ENCODE results near the gene ZNF836. TPM values are rescaled to one million over a fixed set of nuclear protein-coding genes. Genes with fewer than 3 reads are reported as not detected.
"Not testable (repeated sequence)": the region's sequence is repeated elsewhere in the genome, so short reads cannot be mapped to it uniquely, and the experiment has no call there.

Gene ZNF836
- 19.2 TPM for polyA plus RNA-seq (ENCODE audit: insufficient read length)
- long read RNA-seq, donor 1, partial matches to known transcripts = 0 of 4 reads
- long read RNA-seq, donor 1, other reads (novel, unspliced or antisense) = 0 of 4 reads
- long read RNA-seq, donor 2 = 0 reads
- long read RNA-seq, donor 3 = 0 reads
- long read RNA-seq, donor 4 = 0 reads
- long read RNA-seq, donor 5, partial matches to known transcripts = 0 of 1 reads
- long read RNA-seq, donor 5, other reads (novel, unspliced or antisense) = 0 of 1 reads
- long read RNA-seq, donor 6, partial matches to known transcripts = 0 of 2 reads
- long read RNA-seq, donor 6, other reads (novel, unspliced or antisense) = 0 of 2 reads
- long read RNA-seq, donor 7, partial matches to known transcripts = 33 of 37 reads
- long read RNA-seq, donor 7, other reads (novel, unspliced or antisense) = 0 of 37 reads
- long read RNA-seq, donor 8, partial matches to known transcripts = 7 of 15 reads
- long read RNA-seq, donor 8, other reads (novel, unspliced or antisense) = 7 of 15 reads

DNA sequence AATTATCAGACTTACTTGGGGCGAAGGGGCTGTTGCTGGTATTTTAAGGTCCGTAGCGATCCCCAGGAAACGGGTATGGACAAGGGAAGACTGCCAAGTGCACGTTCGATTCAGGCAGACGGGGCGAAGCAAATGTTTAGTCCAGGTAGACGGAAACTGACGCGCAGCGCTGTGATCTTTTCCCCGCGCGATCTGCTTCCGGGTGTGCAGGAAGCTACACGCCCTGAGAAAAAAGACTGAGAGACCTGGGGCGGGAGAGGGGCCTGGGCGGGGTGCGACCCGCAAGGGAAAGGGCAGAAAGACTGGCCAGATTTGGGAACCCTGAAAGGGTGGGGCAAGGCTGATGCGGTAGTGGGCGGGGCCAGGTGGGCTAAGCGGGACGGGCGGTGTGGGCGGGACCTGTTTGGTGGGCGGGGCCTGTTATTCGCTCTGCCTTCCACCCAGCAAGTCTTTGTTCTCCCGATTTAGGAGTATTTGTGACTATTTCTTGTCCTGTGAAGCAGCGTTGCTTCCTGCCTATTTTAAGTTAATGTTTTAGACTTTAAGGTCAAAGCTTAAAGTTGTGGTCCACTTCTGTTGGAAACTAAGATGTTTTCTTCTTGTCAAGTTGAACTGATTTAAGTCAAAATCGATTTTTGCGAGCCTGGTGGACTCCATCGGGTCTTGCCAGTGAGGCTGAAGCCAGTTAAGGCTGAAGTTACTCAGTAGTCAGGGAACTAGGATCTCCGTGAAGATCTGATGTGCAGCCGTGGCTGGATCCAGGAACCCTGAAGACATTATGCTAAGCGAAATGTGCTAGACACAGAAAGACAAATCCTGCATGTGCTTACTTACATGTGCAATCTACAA lies at the start of gene ZNF836:
ZNF836 (minus strand) TSS at position 301 of the 849 bp plus-strand sequence. CDS start 3,549 bp downstream, outside the sequence.
- peak; percentile 85 for DNase-seq

DNA sequence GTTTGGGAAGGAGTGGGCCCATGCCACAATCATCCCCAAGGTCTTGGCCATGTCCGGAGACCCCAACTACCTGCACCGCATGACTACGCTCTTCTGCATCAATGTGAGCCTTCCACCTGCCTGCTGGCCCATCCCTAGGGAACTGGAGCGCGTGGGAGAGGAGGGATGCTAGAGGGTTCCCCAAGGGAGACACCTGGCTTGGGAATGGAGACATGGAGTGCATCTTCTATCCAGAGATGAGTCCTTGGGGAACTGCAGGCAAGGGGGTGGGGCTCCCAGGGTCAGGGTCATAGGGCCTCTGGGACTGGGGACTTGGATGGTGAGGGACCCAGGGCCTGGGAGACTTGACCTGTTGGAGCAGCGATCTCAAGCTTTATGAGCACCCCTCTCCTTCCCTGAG lies 49.6 kb upstream of the ZNF836 start:
- no peak for DNase-seq

DNA sequence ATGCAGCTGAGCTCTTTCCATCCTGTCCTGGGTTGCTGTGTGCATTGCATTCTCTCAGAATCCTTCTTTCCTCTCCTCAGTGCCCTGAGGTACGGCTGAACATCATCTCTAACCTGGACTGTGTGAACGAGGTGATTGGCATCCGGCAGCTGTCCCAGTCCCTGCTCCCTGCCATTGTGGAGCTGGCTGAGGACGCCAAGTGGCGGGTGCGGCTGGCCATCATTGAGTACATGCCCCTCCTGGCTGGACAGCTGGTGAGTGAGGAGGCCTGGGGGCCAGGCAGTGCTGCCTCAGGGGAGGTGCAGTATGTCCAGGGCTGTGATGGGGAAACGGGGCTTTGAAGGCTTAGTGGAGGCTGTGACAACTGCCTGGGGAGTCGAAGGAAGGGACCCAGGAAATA lies 48.2 kb upstream of the ZNF836 start:
- no peak for DNase-seq

DNA sequence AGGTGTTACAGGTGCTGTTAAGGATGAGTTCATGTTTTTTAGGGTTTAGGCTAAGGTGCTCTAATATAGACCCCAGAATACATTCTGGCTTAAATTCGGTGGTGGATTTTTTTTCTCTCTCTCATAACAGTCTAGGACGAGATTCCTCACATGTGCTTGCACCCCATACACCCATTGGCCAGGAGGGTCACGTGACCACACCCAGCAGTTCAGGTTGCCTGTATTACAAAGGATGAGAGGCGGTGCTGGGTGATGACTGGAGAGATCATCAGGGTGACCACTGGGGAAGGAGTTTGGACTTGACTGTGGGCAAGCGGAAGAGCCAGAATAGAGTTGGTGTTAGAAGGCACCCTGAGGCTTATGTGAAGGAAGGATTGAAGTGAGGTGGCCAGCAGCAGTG lies 46.2 kb upstream of the ZNF836 start:
- no peak for DNase-seq

DNA sequence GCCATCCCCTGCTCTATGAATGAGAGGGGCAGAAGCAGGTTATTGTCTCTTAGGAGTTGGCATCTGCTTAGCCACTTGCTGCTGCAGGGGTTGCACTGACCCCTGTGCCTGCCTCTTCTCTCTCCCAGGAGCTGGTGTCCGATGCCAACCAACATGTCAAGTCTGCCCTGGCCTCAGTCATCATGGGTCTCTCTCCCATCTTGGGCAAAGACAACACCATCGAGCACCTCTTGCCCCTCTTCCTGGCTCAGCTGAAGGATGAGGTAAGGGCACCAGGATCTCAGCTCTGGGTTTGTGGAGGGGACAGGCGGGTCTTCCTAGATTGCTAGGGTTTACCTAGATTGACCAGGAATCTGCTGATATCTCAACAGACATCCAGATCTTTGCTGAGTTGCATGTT lies 45.0 kb upstream of the ZNF836 start:
- DNase-seq = no peak

DNA sequence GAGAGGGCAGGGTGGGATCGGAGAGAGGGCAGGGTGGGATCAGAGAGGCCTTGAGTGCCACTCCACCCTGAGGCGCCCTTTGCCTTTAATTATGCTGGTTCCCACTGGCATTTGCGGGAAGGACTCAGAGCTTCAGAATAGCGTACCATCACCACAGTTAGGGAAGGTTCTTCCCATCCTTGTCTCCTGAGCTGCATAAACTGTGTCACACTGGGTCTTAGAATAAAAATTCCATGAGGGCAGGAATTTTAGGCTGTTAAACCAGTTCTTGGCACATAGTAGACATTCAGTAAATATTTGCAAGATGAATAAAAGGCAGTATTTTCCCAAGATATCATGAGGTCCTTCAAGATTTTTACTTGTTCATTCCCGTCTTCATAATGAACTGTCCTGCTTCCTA lies 42.8 kb upstream of the ZNF836 start:
- no peak for DNase-seq

DNA sequence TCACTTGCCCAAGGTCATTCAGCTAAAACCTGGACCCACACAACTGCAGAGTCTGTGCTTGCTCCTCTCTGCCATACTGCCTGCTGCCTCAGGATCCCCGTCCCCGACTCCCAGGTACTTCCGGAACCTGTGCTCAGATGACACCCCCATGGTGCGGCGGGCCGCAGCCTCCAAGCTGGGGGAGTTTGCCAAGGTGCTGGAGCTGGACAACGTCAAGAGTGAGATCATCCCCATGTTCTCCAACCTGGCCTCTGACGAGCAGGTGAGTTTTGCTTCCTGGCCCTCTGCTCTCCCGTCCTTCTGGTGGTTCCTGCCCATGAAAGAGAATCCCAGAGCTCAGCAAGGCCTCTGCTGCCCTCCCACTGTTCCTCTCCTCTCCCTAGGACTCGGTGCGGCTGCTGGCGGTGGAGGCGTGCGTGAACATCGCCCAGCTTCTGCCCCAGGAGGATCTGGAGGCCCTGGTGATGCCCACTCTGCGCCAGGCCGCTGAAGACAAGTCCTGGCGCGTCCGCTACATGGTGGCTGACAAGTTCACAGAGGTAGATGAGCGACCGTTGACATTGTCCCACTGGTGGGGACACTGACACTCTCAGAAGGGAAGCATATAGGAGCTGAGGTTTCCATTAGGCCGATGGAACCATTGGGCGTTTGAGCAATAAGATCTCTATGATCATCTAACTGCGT lies 41.3 kb upstream of the ZNF836 start:
- DNase-seq = no peak

DNA sequence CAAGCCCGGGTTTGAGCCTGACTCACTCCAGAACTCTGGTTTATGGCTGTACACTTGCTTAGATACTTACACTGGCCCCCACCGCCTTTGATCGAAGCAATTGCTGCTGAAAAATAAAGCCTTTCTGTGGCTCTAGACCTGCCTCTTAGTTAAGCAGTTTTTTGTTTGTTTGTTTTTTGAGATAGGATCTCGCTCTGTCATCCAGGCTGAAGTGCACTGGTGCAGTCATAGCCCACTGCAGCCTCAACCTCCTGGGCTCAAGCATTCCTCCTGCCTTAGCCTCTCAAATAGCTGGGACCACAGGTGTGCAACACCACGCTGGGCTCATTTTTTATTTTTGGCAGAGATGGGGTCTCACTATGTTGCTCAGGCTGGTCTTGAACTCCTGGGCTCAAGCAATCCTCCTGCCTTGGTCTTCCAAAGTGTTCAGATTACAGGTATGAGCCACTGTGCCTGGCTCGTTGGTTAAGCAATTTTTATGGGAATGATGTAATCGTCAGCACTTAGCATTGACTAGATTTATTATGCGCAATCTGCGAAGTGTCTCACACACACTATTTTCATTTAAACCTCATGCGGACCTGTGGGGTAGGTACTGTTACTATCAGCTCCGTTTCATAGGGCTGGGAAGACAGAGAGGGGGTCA lies 40.6 kb upstream of the ZNF836 start:
- DNase-seq = no peak

DNA sequence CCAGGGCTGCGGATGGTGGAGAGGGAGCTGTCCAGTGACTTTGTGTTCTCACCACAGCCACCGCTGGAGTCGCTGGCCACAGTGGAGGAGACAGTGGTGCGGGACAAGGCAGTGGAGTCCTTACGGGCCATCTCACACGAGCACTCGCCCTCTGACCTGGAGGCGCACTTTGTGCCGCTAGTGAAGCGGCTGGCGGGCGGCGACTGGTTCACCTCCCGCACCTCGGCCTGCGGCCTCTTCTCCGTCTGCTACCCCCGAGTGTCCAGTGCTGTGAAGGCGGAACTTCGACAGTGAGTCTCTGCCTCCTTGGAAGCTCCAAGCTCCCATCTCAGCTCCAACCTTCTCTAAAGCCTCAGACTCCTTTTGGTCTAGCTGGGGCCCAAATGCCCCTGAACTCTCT lies 39.8 kb upstream of the ZNF836 start:
- no peak for DNase-seq

DNA sequence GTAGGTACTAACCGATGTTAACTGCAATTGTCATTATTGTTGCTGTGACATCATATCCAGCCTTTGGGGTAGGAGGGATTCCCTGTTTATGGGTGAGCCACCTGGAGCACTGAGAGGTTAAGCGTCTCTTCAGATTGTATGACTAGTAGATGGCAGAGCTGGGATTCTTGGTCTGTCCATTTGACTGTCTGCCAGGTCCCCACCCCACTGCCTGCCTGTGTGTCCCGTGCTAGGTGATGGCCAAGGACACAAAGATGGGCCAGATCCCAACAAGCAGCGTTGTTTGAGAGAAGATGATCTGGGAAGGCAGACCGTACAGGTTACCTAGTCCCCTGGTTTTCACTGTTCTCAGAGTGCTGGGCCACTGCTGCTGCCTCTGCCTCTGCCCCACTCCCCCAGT lies 35.1 kb upstream of the ZNF836 start:
- DNase-seq = no peak

DNA sequence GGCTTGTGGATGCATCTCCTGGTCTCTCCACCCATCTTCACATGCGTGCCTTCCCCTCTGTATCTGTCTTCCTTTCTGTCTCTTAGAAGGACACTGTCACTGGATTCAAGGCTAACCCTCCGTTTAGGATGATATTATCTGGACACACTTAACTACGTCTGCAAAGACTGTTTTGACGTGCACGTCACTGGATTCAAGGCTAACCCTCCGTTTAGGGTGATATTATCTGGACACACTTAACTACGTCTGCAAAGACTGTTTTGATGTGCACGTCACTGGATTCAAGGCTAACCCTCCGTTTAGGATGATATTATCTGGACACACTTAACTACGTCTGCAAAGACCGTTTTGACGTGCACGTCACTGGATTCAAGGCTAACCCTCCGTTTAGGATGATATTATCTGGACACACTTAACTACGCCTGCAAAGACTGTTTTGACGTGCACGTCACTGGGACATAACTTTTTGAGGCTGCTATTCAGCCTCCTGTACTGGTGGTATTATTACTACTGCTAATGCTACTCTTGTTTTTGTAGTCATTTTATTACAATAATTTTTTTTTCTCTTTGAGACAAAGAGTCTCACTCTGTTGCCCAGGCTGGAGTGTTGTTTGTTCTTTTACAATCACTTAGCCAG lies 29.5 kb upstream of the ZNF836 start:
- DNase-seq = not testable (repeated sequence)

DNA sequence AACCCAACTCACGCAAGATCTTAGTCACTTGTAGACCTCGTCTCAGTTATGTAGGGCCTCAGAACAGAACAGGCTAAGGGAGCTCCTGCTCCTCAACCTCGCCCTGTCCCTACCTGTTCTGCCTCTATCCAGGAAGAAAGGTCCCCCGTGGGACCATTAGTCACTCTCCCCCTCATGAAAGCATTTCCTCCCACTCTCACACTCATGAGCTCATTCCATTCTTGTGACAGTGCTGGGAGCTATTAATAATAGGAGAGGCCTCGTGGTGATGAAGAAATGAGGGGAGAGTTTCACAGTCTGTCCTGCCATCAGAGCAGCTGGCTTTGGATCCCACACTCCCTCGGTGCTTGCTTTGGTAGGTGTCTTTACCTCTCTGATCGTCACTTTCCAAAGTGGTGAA lies 28.6 kb upstream of the ZNF836 start:
- DNase-seq = no peak

DNA sequence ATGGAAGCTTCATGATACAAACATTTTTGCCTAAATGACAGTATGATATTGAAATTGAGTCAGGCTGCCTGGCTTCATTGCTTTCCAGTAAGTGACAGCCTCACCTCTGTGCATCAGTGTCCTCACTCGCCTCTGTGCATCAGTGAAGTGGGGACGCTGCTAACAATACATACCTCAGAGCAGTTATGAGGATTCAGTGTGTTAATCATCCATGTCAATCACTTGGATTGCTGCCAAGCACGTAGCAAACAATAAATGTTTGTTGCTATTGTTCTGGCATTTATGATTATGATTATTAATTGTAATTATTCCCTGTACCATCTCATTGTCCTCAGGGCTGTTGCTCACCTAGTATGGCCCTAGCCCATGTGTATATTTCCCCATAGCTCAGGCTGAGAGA lies 27.3 kb upstream of the ZNF836 start:
- no peak for DNase-seq

DNA sequence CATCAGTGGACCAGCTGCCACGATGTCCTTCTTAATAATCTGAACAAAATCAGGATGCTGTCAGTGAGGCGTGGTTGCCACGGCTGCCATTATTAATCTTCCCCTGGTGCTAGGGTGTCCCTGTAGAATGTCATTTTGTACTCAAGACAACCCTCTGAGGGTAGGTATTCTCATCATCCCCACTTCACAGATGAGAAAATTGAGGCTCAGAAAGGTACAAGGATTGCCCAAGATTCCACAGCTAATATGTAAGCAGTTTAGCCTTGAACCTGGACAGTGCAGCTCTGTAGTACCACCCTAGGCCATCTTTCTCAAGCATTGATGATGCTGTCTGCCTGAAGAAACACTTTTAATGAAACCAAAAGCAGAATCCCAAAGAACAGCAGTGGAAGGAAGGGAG lies 26.5 kb upstream of the ZNF836 start:
- no peak for DNase-seq

DNA sequence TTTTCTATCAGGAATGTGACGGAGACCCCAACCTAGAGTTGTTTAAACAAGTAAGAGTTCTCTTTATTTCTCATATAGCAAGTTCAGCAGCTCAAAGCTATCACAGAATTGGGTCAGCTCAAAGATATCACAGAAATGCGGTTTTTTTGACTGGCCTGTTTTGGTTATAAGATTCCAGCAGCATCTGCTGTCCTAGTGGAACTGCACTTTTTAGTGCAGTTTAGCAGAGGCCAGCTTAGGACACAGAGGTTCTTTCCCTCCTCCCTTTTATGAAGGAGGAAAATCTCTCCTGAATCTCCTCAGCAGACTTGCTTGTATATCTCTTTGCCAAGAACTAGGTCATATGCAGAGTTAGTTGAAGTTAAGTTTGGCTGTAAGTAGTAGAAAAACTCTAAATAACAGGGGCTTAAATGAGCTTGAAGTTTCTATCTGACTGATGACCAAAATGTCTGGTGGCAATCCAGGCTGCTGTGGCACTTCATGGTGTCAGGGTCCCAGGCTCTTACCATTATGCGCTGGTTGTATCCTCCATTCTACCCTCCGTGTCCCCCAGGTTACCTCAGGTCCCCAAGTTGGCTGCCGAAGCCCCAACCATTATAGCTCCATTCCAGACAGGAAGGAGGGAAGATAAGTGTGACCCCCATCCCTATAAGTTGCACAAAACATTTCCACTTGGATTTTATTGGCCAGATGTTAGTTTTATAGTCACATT lies 25.0 kb upstream of the ZNF836 start:
- DNase-seq = no peak

DNA sequence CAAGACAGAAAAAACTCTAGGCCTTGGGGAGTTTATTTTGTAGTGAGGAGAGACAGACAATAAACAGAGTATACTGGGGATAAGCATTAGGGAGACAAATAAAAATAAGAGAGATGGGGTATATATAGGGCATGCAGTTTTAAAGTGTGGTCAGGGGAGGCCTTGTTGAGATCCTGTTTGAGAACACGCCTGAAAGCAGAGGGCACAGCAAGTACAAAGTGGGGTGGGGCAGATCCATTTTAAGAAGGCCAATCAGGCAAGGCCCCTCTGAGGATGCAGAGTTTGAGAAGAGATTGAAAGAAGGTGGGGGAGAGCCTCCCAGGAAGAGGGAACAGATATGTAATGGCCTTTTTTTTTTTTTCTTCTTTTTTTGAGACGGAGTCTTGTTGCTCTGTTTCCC lies 20.5 kb upstream of the ZNF836 start:
- DNase-seq = no peak

DNA sequence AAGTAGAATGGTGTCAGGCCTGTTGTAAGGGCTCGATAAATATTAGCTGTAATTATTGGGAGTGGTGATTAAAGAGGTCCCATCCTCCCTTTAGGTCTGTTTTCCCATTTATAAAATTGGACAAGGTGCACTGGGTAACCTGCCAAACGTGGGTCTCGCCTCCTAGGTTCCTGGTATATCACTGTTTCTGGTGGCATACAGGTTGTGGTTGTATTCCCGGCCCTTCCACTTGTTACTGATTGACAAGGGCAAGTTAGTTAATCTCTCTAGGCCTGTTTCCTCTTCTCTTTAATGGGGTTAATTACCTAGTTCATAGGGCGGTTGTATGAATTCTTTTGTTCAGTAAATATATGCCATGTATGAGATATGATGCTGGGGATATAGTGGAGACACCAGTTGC lies 20.0 kb upstream of the ZNF836 start:
- no peak for DNase-seq

DNA sequence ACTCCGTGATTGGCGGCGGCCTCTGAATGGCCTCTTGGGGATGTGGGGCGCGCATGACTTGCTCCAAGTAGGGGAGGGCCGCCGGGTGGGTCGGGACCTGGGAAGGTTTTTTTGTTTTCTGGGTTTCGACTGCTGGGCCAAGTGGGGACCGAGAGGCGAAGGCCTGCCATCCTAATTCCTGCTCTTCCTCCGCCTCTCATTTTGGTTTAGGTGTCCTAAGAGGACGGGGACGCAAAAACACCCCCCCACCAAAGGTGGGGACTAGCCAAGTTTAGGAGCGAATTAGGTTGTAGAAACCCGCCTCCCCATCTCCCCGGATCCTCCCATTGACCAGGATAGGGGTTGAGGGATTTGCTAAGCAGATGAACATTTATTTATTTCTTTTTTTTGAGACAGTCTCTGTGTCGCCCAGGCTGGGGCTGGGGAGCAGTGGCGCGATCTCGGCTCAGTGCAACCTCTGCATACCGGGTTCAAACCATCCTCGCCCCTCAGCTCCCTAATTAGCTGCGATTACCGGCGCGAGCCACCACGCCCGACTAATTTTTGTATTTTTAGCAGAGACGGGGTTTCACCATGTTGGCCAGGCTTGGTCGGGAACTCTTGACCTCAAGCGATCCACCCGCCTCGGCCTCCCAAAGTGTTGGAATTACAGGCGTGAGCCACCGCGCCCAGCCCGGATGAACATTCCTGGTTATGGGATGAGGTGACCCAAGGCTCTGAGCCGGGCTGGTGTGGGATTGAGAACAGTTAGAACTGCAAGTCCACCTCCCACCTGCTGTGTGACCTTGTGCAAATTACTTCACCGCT lies 19.3 kb upstream of the ZNF836 start:
- DNase-seq = no peak

DNA sequence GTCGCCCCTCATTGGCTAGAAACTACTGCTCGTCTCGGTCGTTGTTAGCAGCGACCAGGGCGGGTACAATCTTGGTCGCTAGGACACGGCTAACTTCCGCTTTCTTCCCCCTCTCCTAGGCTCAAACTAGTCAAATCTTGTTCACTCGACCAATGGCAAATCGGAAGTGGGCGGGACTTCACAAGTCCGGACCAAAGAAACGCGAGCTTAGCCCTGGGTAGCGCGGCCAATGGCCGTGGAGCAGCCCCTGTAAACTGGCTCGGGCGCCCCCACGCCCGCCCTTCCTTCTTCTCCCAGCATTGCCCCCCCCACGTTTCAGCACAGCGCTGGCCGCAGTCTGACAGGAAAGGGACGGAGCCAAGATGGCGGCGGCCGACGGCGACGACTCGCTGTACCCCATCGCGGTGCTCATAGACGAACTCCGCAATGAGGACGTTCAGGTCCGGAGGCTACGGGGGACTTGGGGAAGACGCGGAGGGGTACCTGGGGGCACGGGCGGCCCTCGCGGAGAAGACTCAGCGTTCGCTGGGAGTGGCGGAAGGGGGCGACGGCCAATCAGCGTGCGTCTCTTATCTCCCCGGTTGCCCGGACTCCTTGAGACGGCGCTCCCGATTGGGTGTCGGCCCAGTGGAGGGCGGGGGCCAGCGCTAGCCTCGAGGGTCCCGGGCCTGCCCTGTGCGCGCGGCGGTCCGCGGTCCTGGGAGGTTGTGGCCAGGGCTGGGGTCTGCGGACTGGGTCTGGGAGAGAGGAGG lies 18.5 kb upstream of the ZNF836 start, which contains the start of gene PPP2R1A:
PPP2R1A (plus strand) TSS at position 318 of the 752 bp plus-strand sequence; CDS start at position 363, 45 bp downstream.
- DNase-seq = peak; percentile 100

Measured in left kidney (tissue), 8 donors.